GM19240 (cell line): ENCODE measurements around the gene EPB41L4B.
"Not testable (repeated sequence)": the region's sequence is repeated elsewhere in the genome, so short reads cannot be mapped to it uniquely, and the experiment has no call there.

ENCODE experiments used
- DNase-seq: peaks from one replicate; pipeline ENCODE4 v3.0.0; 2011; ENCODE audit warnings: low spot score; ENCODE audit not compliant: insufficient read length

Gene EPB41L4B

GRCh38 chr9:109320742-109321448 is at the start of gene EPB41L4B:
Gene EPB41L4B (minus strand): TSS chr9:109321059. CDS start chr9:109320446, 613 bp downstream.
- DNase-seq, result peak; percentile 85

- no peak for DNase-seq
Observed at GRCh38 chr9:109369285-109369684, 48.4 kb upstream of the EPB41L4B start.

- DNase-seq, result no peak
Observed at GRCh38 chr9:109360771-109361170, 39.9 kb upstream of the EPB41L4B start.

- not testable (repeated sequence) for DNase-seq
Observed at GRCh38 chr9:109358968-109359603, 38.2 kb upstream of the EPB41L4B start.

GRCh38 chr9:109355564-109356297 is 34.9 kb upstream of the EPB41L4B start:
- DNase-seq, result no peak

GRCh38 chr9:109354190-109354589 is 33.3 kb upstream of the EPB41L4B start:
- no peak for DNase-seq

GRCh38 chr9:109351032-109351431 is 30.2 kb upstream of the EPB41L4B start:
- DNase-seq, result no peak

GRCh38 chr9:109349421-109349846 is 28.6 kb upstream of the EPB41L4B start:
- no peak for DNase-seq

GRCh38 chr9:109346904-109347303 is 26.0 kb upstream of the EPB41L4B start:
- DNase-seq, result no peak

- no peak for DNase-seq
Observed at GRCh38 chr9:109344866-109345265, 24.0 kb upstream of the EPB41L4B start.

- no peak for DNase-seq
Observed at GRCh38 chr9:109342878-109343277, 22.0 kb upstream of the EPB41L4B start.

- no peak for DNase-seq
Observed at GRCh38 chr9:109341561-109341960, 20.7 kb upstream of the EPB41L4B start.

GRCh38 chr9:109340979-109341378 is 20.1 kb upstream of the EPB41L4B start:
- not testable (repeated sequence) for DNase-seq

- no peak for DNase-seq
Observed at GRCh38 chr9:109336409-109336808, 15.6 kb upstream of the EPB41L4B start.

GRCh38 chr9:109335929-109336328 is 15.1 kb upstream of the EPB41L4B start:
- no peak for DNase-seq

GRCh38 chr9:109335121-109335520 is 14.3 kb upstream of the EPB41L4B start:
- no peak for DNase-seq

GRCh38 chr9:109331353-109331752 is 10.5 kb upstream of the EPB41L4B start:
- no peak for DNase-seq

- no peak for DNase-seq
Observed at GRCh38 chr9:109329638-109330258, 8.9 kb upstream of the EPB41L4B start.

- DNase-seq, result no peak
Observed at GRCh38 chr9:109328978-109329637, 8.2 kb upstream of the EPB41L4B start.

- DNase-seq, result no peak
Observed at GRCh38 chr9:109325089-109325488, 4.2 kb upstream of the EPB41L4B start.

- DNase-seq, result no peak
Observed at GRCh38 chr9:109323771-109324170, 2.9 kb upstream of the EPB41L4B start.
